Breast epithelium (tissue), 4 donors: ENCODE measurements around the gene SIRPA. TPM values are rescaled to one million over a fixed set of nuclear protein-coding genes. Genes with fewer than 3 reads are reported as not detected.

Experiments used
- DNase-seq, 2 donors: peaks; one replicate each; pipeline ENCODE4 v3.0.0-alpha.2; 2019; ENCODE audit warnings: low spot score in 2 of 2
- H3K27ac ChIP-seq, 2 donors: fragments of 200-600 bp; sonication (generic) in 1 of 2; one replicate each; pipeline ENCODE4 v1.5.1; 2016 to 2019; ENCODE audit warnings: mild to moderate bottlenecking in 1 of 2
- H3K27me3 ChIP-seq, 2 donors: fragments of 200-600 bp; sonication (generic) in 1 of 2; one replicate each; pipeline versions ENCODE4 v1.5.1 to v1.6.0; 2017 to 2019; ENCODE audit warnings: control low read depth in 1 of 2, mild to moderate bottlenecking in 1 of 2
- H3K36me3 ChIP-seq: fragments of 200-600 bp; one replicate; pipeline ENCODE4 v1.5.1; 2019
- H3K4me1 ChIP-seq, 2 donors: fragments of 200-600 bp; sonication (generic); one replicate each; pipeline ENCODE4 v1.5.1; 2016 to 2019; ENCODE audit warnings: control low read depth in 1 of 2
- H3K4me3 ChIP-seq, 3 donors: fragments of 200-600 bp; sonication (generic); 1 replicate in 2 of 3; 2 replicates in 1 of 3; pipeline ENCODE4 v1.5.1; 2016 to 2019; ENCODE audit warnings: mild to moderate bottlenecking in 3 of 3, moderate library complexity in 2 of 3
- H3K9me3 ChIP-seq, 2 donors: fragments of 200-600 bp; sonication (generic) in 1 of 2; one replicate each; pipeline ENCODE4 v1.5.1; 2016 to 2019; ENCODE audit warnings: control low read depth in 1 of 2
- POLR2A ChIP-seq: fragments of 450-650 bp; IDR thresholded peaks from one replicate; pipeline ENCODE4 v1.6.1; 2016; ENCODE audit warnings: antibody characterized with exemption, mild to moderate bottlenecking, moderate library complexity
- POLR2AphosphoS5 ChIP-seq, 3 donors: sonication (generic); formaldehyde crosslinking; IDR thresholded peaks; one replicate each; pipeline ENCODE4 v1.6.1; 2017; ENCODE audit warnings: antibody characterized with exemption in 3 of 3
- intact Hi-C: fragments of 100-400 bp; cut with DNase I; formaldehyde crosslinking; loops from one replicate; pipeline ENCODE4 v1.15.1; 2023; ENCODE audit warnings: low total_unique reads
- total RNA-seq, 3 donors: library from RNA; depleted of rRNA; stranded (reverse); fragments of >200 nt; gene quantifications; one replicate each; pipeline ENCODE4 v1.1.0, GENCODE V29; 2016
- TF ChIP-seq, protein P1 (sequence below), 3 donors: fragments of 450-650 bp; IDR thresholded peaks; one replicate each; pipeline ENCODE4 v1.5.1; 2016 to 2017; ENCODE audit warnings: antibody characterized with exemption in 3 of 3, mild to moderate bottlenecking in 3 of 3, moderate library complexity in 3 of 3

SIRPA gene
- total RNA-seq, 3 donors from 2014 or later: 42.3 to 64.6 (median 53.9) TPM

DNA sequence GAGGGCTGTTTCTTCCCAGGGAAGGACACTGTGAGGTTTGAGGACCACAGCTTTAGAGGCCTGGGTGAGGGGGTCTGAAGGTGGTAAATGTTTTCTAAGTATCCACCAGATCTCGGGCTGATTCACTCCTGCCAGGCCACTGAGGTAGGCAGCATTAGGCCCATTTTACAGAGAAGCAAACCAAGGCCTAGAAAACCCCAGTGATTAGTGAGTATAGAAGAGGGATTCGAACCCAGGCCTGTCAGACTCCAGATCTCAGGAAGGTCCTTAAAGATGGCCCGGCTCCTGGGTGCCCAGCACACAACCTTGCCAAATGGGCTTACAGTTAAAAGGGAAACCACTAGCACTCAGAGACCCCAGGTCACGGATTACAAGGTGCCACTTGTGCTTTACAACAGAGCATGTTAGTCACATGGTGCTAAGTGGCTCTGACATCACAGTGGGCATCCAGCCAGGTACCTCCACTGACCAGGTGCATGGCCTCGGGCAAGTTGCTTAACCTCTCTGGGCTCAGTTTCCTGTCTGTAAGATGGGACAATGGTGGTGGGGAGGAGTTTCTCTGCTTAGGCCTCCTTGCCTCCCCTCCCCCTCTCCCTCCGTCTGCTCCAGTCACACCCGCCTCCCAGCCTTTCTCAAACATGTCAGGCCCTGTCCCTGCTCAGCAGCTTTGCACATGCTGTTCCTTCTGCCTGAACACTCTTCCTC lies 18.8 kb upstream of the SIRPA start:
- no peak for DNase-seq

DNA sequence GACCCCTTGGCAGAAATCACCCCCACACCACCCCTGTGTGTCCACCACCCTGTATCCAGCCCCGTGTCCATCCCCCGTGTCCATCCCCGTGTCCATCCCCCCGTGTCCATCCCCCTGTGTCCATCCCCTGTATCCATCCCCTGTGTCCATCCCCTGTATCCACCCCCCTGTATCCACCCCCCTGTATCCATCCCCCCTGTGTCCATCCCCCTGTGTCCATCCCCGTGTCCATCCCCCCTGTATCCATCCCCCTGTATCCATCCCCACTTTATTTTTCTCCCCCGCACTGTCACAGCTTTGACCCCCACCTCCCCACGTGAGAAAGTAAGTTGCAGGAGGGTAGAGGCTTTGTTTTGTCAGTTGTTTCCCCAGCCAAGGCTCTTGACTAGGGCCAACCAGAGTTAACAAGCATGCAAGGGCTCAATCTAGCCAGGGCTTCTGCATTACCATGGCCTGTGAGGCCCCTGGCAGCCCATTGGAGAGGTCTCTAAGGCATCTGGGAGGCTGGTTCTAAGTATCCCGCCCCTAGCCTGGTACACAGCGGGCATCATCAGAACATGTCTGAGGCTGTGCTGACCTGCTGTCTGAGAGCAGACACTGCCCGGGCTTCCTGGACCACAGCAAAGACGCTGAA lies 18.1 kb upstream of the SIRPA start:
- no peaks in the 10 kb centered on the region for H3K27me3 ChIP-seq
- H3K4me3 ChIP-seq: no peak overlapping the region
- H3K9me3 ChIP-seq: no peaks in the 10 kb centered on the region
- TF ChIP-seq POLR2A: no peak
- TF ChIP-seq POLR2AphosphoS5 (IDR thresholded peaks at IDR 0.05): no peak
- TF ChIP-seq, protein P1, sequence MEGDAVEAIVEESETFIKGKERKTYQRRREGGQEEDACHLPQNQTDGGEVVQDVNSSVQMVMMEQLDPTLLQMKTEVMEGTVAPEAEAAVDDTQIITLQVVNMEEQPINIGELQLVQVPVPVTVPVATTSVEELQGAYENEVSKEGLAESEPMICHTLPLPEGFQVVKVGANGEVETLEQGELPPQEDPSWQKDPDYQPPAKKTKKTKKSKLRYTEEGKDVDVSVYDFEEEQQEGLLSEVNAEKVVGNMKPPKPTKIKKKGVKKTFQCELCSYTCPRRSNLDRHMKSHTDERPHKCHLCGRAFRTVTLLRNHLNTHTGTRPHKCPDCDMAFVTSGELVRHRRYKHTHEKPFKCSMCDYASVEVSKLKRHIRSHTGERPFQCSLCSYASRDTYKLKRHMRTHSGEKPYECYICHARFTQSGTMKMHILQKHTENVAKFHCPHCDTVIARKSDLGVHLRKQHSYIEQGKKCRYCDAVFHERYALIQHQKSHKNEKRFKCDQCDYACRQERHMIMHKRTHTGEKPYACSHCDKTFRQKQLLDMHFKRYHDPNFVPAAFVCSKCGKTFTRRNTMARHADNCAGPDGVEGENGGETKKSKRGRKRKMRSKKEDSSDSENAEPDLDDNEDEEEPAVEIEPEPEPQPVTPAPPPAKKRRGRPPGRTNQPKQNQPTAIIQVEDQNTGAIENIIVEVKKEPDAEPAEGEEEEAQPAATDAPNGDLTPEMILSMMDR (IDR thresholded peaks at IDR 0.05): no peak
- DNase-seq: no peak
- peaks cover 0 to 4% of the 10 kb centered on the region in 2 donors for H3K4me1 ChIP-seq
- H3K27ac ChIP-seq: no peak overlapping the region
- H3K36me3 ChIP-seq: no peaks in the 10 kb centered on the region
- intact Hi-C loops: no loop called here

More for the DNA sequence above, 18.8 kb upstream of the SIRPA start:
- intact Hi-C loops: no loop called here
- no peak overlapping the region for H3K4me3 ChIP-seq
- peaks cover 0 to 3% of the 10 kb centered on the region in 2 donors for H3K4me1 ChIP-seq
- no peaks in the 10 kb centered on the region for H3K27me3 ChIP-seq
- TF ChIP-seq POLR2AphosphoS5 (IDR thresholded peaks at IDR 0.05): no peak
- TF ChIP-seq, protein P1 (IDR thresholded peaks at IDR 0.05): no peak
- TF ChIP-seq POLR2A: no peak
- H3K27ac ChIP-seq: no peak overlapping the region
- no peaks in the 10 kb centered on the region for H3K36me3 ChIP-seq
- no peaks in the 10 kb centered on the region for H3K9me3 ChIP-seq

DNA sequence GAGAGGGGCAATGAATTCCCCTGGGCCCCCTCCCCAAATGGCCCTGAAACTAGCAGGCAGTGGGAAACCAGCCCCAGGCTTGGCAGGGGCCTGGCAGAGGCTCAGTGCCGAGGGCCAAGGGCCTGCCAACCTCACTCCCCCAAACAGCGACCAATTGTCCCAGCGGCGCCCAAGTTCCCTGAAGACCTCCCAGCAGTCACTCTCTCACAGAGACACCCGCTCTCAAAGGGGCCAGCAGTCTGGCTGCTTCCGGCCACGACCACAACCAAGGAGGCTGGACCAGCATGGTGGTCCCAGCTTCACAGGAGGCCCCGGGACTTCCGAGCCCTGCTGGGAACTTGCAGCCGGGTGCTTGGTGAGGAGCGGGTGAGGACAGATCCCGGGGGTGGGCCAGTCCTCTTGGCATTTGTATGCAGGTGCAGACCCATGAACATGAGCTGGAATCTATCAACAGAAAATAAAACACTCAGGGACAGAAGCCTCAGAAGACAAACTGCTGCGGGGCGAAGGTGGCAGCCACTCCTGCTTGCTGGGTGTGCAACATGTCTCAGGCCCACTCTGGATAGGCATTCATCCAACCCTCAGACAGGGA lies 17.5 kb upstream of the SIRPA start:
- Histone ChIP-seq H3K27me3 (no peaks in the 10 kb centered on the region), H3K4me3 (no peak overlapping the region), H3K27ac (no peak overlapping the region), H3K9me3 (no peaks in the 10 kb centered on the region), H3K4me1 (peaks cover 0 to 4% of the 10 kb centered on the region in 2 donors), H3K36me3 (no peaks in the 10 kb centered on the region)
- TF ChIP-seq POLR2AphosphoS5 (IDR thresholded peaks at IDR 0.05) (no peak), POLR2A (no peak)
- TF ChIP-seq, protein P1 (IDR thresholded peaks at IDR 0.05): no peak
- intact Hi-C loops: no loop called here
- no peak for DNase-seq

DNA sequence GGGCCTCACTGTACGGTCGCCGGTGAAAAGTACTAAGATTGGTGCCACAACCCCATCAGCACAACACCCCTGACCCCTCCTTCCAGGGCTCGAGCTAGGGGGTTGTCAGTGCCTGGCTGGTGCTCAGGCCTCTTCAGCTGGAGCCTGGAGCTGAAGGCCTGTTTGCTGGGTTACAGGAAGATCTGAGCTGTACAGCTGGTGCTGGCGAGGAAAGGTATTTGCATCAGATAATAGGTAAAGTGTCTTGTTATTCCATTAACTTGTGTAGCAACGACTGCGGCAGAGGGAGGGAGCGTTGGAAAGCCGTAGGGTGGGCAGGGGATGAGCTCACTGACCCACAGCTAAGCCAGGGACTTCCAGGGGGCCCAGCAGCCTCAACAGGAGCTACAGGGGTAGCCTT lies 15.8 kb upstream of the SIRPA start:
- H3K9me3 ChIP-seq: no peaks in the 10 kb centered on the region
- no peak for TF ChIP-seq POLR2A
- no peak overlapping the region for H3K4me3 ChIP-seq
- H3K27ac ChIP-seq: no peak overlapping the region
- peaks cover 0 to 4% of the 10 kb centered on the region in 2 donors for H3K4me1 ChIP-seq
- no peak for DNase-seq
- H3K36me3 ChIP-seq: no peaks in the 10 kb centered on the region
- intact Hi-C loops: no loop called here
- no peaks in the 10 kb centered on the region for H3K27me3 ChIP-seq

DNA sequence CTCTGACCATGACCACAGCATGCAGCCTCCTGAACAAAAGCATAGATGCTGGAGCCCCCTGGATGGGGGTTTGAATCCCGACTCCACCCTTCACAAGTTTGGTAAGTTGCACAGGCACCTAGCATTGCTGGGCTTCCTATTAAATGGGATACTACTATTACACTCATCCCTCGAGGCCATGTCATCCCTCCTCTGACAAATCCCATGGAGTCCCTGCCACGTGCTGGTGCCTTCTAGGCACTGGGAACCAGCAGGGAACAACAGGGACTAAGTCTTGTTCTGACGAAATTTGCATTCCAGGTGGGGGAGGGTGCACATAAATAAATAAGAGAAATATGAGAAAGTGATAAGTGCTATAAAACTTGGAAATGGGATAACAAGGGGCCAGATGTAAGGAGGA lies 15.3 kb upstream of the SIRPA start:
- intact Hi-C loops: no loop called here
- DNase-seq: no peak
- peaks cover 0 to 4% of the 10 kb centered on the region in 2 donors for H3K4me1 ChIP-seq
- H3K27me3 ChIP-seq: no peaks in the 10 kb centered on the region
- no peak overlapping the region for H3K27ac ChIP-seq
- H3K4me3 ChIP-seq: no peak overlapping the region
- H3K36me3 ChIP-seq: no peaks in the 10 kb centered on the region
- H3K9me3 ChIP-seq: no peaks in the 10 kb centered on the region
- TF ChIP-seq, protein P1 (IDR thresholded peaks at IDR 0.05): no peak
- TF ChIP-seq POLR2AphosphoS5 (IDR thresholded peaks at IDR 0.05): no peak
- no peak for TF ChIP-seq POLR2A
